CD4-positive, alpha-beta T cell (primary cell): ENCODE measurements around the gene SPRY4. TPM values are rescaled to one million over a fixed set of nuclear protein-coding genes. Genes with fewer than 3 reads are reported as not detected.

Source experiments
- ATAC-seq: fragments of 200-7000 bp; cut with Tn5 transposase; one replicate; pipeline ENCODE4 v1.10.0; 2022; ENCODE audit warnings: mild to moderate bottlenecking; ENCODE audit not compliant: poor library complexity
- CTCF ChIA-PET: fragments of 350-600 bp; sonication (Branson Sonifier 250); formaldehyde crosslinking; loops from one replicate; lab custom pipeline; 2021; ENCODE audit warnings: antibody characterized with exemption, inconsistent platforms; lab: Charles Lee
- POLR2A ChIA-PET: fragments of 350-600 bp; sonication (Branson Sonifier 250); formaldehyde crosslinking; loops from one replicate; lab custom pipeline; 2021; ENCODE audit warnings: antibody characterized with exemption, inconsistent platforms; lab: Charles Lee
- DNase-seq, 14 experiments: peaks; one replicate each; pipeline ENCODE4 v3.0.0-alpha.2; 2013 to 2020; ENCODE audit warnings: mixed read lengths in 2 of 14
- H3K27ac ChIP-seq, 2 donors: one replicate each; pipeline versions ENCODE4 v1.5.1 to v1.7.0; 2013; ENCODE audit warnings: low read length in 2 of 2, low read depth in 1 of 2, mild to moderate bottlenecking in 1 of 2
- H3K27me3 ChIP-seq, 2 experiments: 1 replicate in 1 of 2; 2 replicates in 1 of 2; pipeline versions ENCODE4 v1.6.1 to v1.7.0; 2013; ENCODE audit warnings: low read length in 2 of 2, control low read depth in 1 of 2, mild to moderate bottlenecking in 1 of 2, moderate library complexity in 1 of 2; ENCODE audit not compliant: insufficient read depth in 2 of 2, control insufficient read depth in 1 of 2
- H3K36me3 ChIP-seq: one replicate; pipeline ENCODE4 v1.6.1; 2013; ENCODE audit warnings: low read length, control low read depth; ENCODE audit not compliant: insufficient read depth
- H3K4me1 ChIP-seq: one replicate; pipeline ENCODE4 v1.6.1; 2013; ENCODE audit warnings: low read length, control low read depth; ENCODE audit not compliant: insufficient read depth
- H3K4me3 ChIP-seq: one replicate; pipeline ENCODE4 v1.5.1; 2013; ENCODE audit warnings: mild to moderate bottlenecking, low read length, moderate library complexity
- H3K9me3 ChIP-seq, 2 experiments: 1 replicate in 1 of 2; 2 replicates in 1 of 2; pipeline versions ENCODE4 v1.6.1 to v1.7.0; 2013; ENCODE audit warnings: low read length in 2 of 2, mild to moderate bottlenecking in 2 of 2, control low read depth in 1 of 2, moderate library complexity in 1 of 2; ENCODE audit not compliant: control insufficient read depth in 1 of 2, insufficient read depth in 1 of 2
- H3K27ac Mint-ChIP-seq: one replicate; pipeline ENCODE4 v1.8.0; 2020; ENCODE audit warnings: mixed read lengths
- H3K27me3 Mint-ChIP-seq: one replicate; pipeline ENCODE4 v1.8.0; 2021; ENCODE audit warnings: mixed read lengths
- H3K36me3 Mint-ChIP-seq: one replicate; pipeline ENCODE4 v1.8.0; 2021; ENCODE audit warnings: low read depth, mixed read lengths
- H3K4me1 Mint-ChIP-seq: one replicate; pipeline ENCODE4 v1.8.0; 2021; ENCODE audit warnings: low read depth, mixed read lengths
- H3K4me3 Mint-ChIP-seq: one replicate; pipeline ENCODE4 v1.8.0; 2020; ENCODE audit warnings: mild to moderate bottlenecking, mixed read lengths
- H3K9me3 Mint-ChIP-seq: one replicate; pipeline ENCODE4 v1.8.0; 2020; ENCODE audit warnings: mixed read lengths
- CTCF ChIP-seq: fragments of 200-600 bp; IDR thresholded peaks from one replicate; pipeline ENCODE4 v1.8.0; 2022; ENCODE audit warnings: antibody characterized with exemption, mild to moderate bottlenecking
- intact Hi-C, 2 experiments: fragments of 100-400 bp; cut with DNase I in 1 of 2; cut with micrococcal nuclease in 1 of 2; formaldehyde crosslinking; loops; one replicate each; pipeline versions ENCODE4 v1.15.1 to v1.9.0; 2023 to 2025; cut with DNase I, micrococcal nuclease
- total RNA-seq, 174 experiments: library from RNA in 2 of 174; stranded (reverse) in 2 of 174; gene quantifications; one replicate each; pipeline ENCODE4 v1.2.3 and lab custom pipeline; 2021 to 2026

Gene SPRY4
- total RNA-seq, 2 experiments from 2014 or later, result 0.16 to 0.34 TPM

- no peak overlapping the region for H3K27ac ChIP-seq
- no peak overlapping the region for H3K4me3 ChIP-seq
- peaks cover 0 to 5% of the 10 kb centered on the region in 2 experiments for H3K27me3 ChIP-seq
- intact Hi-C loops, result no loop called here
- CTCF ChIA-PET, result no interaction called here
- no peak for DNase-seq
- no peaks in the 10 kb centered on the region for H3K36me3 ChIP-seq
- no peak for TF ChIP-seq CTCF
- Mint-ChIP-seq H3K4me3 (no peak overlapping the region), H3K9me3 (no peaks in the 10 kb centered on the region), H3K36me3 (no peaks in the 10 kb centered on the region), H3K27me3 (peaks cover 6% of the 10 kb centered on the region), H3K4me1 (peaks cover 19% of the 10 kb centered on the region), H3K27ac (no peak overlapping the region)
- peaks cover 0 to 8% of the 10 kb centered on the region in 2 experiments for H3K9me3 ChIP-seq
- ATAC-seq, result no peak
- peaks cover 14% of the 10 kb centered on the region for H3K4me1 ChIP-seq
- POLR2A ChIA-PET, result no interaction called here
Measured at GRCh38 chr5:142314606-142315005, 10.2 kb downstream of the SPRY4 start.

GRCh38 chr5:142314109-142314508 is 10.7 kb downstream of the SPRY4 start:
- peaks cover 19% of the 10 kb centered on the region for H3K4me1 Mint-ChIP-seq

GRCh38 chr5:142313682-142314081 is 11.1 kb downstream of the SPRY4 start:
- peaks cover 19% of the 10 kb centered on the region for H3K4me1 Mint-ChIP-seq
- Histone ChIP-seq H3K4me1 (peaks cover 14% of the 10 kb centered on the region), H3K9me3 (peaks cover 0 to 8% of the 10 kb centered on the region in 2 experiments), H3K36me3 (no peaks in the 10 kb centered on the region), H3K4me3 (no peak overlapping the region), H3K27ac (no peak overlapping the region), H3K27me3 (no peaks in the 10 kb centered on the region)
- no peaks in the 10 kb centered on the region for H3K9me3 Mint-ChIP-seq
- DNase-seq (no peak), ATAC-seq (no peak)
- H3K36me3 Mint-ChIP-seq, result no peaks in the 10 kb centered on the region
- intact Hi-C loops, result no loop called here
- H3K27me3 Mint-ChIP-seq, result peaks cover 6% of the 10 kb centered on the region
- ChIA-PET POLR2A (no interaction called here), CTCF (no interaction called here)
- TF ChIP-seq CTCF, result no peak
- H3K27ac Mint-ChIP-seq, result no peak overlapping the region
- H3K4me3 Mint-ChIP-seq, result no peak overlapping the region

More at GRCh38 chr5:142314109-142314508, 10.7 kb downstream of the SPRY4 start:
- Mint-ChIP-seq H3K4me3 (no peak overlapping the region), H3K36me3 (no peaks in the 10 kb centered on the region), H3K27me3 (peaks cover 6% of the 10 kb centered on the region), H3K9me3 (no peaks in the 10 kb centered on the region), H3K27ac (no peak overlapping the region)
- Histone ChIP-seq H3K4me3 (no peak overlapping the region), H3K27me3 (peaks cover 0 to under 1% of the 10 kb centered on the region in 2 experiments), H3K4me1 (peaks cover 14% of the 10 kb centered on the region), H3K27ac (no peak overlapping the region), H3K36me3 (no peaks in the 10 kb centered on the region), H3K9me3 (peaks cover 0 to 8% of the 10 kb centered on the region in 2 experiments)
- intact Hi-C loops, result no loop called here
- no peak for TF ChIP-seq CTCF
- DNase-seq (no peak), ATAC-seq (no peak)
- ChIA-PET CTCF (no interaction called here), POLR2A (no interaction called here)
